Activated CD4-positive, alpha-beta T cell treated with anti-CD3 and anti-CD28 coated beads for 36 hours (primary cell): ENCODE results near the gene CIC. TPM values are rescaled to one million over a fixed set of nuclear protein-coding genes. Genes with fewer than 3 reads are reported as not detected.

Experiments
- ATAC-seq: fragments of 200-7000 bp; cut with Tn5 transposase; one replicate; pipeline ENCODE4 v1.10.0; 2021; ENCODE audit warnings: mild to moderate bottlenecking, moderate library complexity
- CTCF ChIA-PET: fragments of 350-600 bp; sonication (Branson Sonifier 250); formaldehyde crosslinking; loops from one replicate; lab custom pipeline; 2021; ENCODE audit warnings: antibody characterized with exemption; lab: Charles Lee
- POLR2A ChIA-PET: fragments of 350-600 bp; sonication (Branson Sonifier 250); formaldehyde crosslinking; loops from one replicate; lab custom pipeline; 2021; ENCODE audit warnings: antibody characterized with exemption, inconsistent platforms; lab: Charles Lee
- DNase-seq: peaks from one replicate; pipeline ENCODE4 v3.0.0-alpha.2; 2020
- H3K27ac Mint-ChIP-seq: one replicate; pipeline ENCODE4 v1.8.0; 2021; ENCODE audit warnings: mixed read lengths
- H3K27me3 Mint-ChIP-seq: one replicate; pipeline ENCODE4 v1.8.0; 2021; ENCODE audit warnings: mixed read lengths
- H3K36me3 Mint-ChIP-seq: one replicate; pipeline ENCODE4 v1.8.0; 2021; ENCODE audit warnings: low read depth, mixed read lengths
- H3K4me1 Mint-ChIP-seq: one replicate; pipeline ENCODE4 v1.8.0; 2021; ENCODE audit warnings: mixed read lengths
- H3K4me3 Mint-ChIP-seq: one replicate; pipeline ENCODE4 v1.8.0; 2021; ENCODE audit warnings: mild to moderate bottlenecking, moderate library complexity, mixed read lengths
- H3K9me3 Mint-ChIP-seq: one replicate; pipeline ENCODE4 v1.8.0; 2021; ENCODE audit warnings: low read depth, mixed read lengths
- intact Hi-C, 2 experiments: fragments of 100-400 bp; cut with DNase I in 1 of 2; cut with micrococcal nuclease in 1 of 2; formaldehyde crosslinking; loops; one replicate each; pipeline versions ENCODE4 v1.14.2 to v1.15.1; 2022 to 2024; cut with DNase I, micrococcal nuclease
- total RNA-seq, 2 experiments: library from RNA; stranded (reverse); gene quantifications; one replicate each; pipeline ENCODE4 v1.2.3, GENCODE V29; 2021

The CIC gene
- total RNA-seq, 2 experiments from 2014 or later: 62.8 to 66.3 TPM

DNA sequence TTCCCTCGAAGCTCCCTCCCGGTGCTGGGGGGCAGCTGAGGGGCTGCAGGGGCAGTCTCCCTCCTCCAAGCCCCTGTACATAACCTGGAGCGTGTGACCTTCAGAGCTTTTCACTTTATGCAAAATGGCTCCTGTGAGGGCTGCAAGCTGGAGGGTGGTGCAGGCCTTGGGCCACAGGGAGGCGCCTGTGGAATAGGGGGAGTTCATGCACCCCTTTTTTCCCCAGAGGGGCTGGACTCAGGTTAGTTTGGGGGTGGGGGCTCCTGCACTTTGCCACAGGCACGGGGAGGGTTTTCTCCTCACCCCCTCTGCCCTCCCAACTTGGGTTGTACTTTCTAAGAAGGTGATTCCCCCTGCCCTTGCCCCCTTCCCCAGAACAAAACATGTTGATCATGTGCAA lies 26.3 kb downstream of the CIC start:
- Mint-ChIP-seq H3K36me3 (peaks cover 14% of the 10 kb centered on the region), H3K27me3 (no peaks in the 10 kb centered on the region), H3K4me1 (no peaks in the 10 kb centered on the region), H3K4me3 (no peak overlapping the region), H3K27ac (no peak overlapping the region), H3K9me3 (no peaks in the 10 kb centered on the region)
- no peak for ATAC-seq
- ChIA-PET CTCF (interaction anchor here (0.9 to 2.1 kb wide), 2 partner anchors 75 to 187 kb away, joined by 4 to 11 read pairs; partner anchors contain the start of gene ZNF526), POLR2A (no interaction called here)
- intact Hi-C loops: no loop called here
- peak; percentile 13 for DNase-seq

GRCh38 chr19:42295831-42296525 lies 26.9 kb downstream of the CIC start:
- ATAC-seq (peak; percentile 87), DNase-seq (peak; percentile 92)
- H3K4me1 Mint-ChIP-seq: no peaks in the 10 kb centered on the region
- no peaks in the 10 kb centered on the region for H3K9me3 Mint-ChIP-seq
- H3K36me3 Mint-ChIP-seq: peaks cover 14% of the 10 kb centered on the region
- ChIA-PET CTCF (interaction anchor here (0.6 to 2.1 kb wide), 11 partner anchors 8 to 187 kb away, joined by 3 to 11 read pairs (median 4); partner anchors contain the start of gene ZNF526), POLR2A (interaction anchor here (0.5 kb wide), 1 partner anchor 222 kb away, joined by 4 read pairs; no protein-coding TSS in a partner anchor)
- no peak overlapping the region for H3K4me3 Mint-ChIP-seq
- H3K27ac Mint-ChIP-seq: no peak overlapping the region
- intact Hi-C loops: loop anchor here (1.0 to 2.0 kb wide), 2 partner anchors 163 to 187 kb away; no protein-coding TSS in a partner anchor
- no peaks in the 10 kb centered on the region for H3K27me3 Mint-ChIP-seq

GRCh38 chr19:42297039-42297438 lies 28.0 kb downstream of the CIC start:
- ChIA-PET CTCF (interaction anchor here (0.9 to 2.1 kb wide), 8 partner anchors 9 to 188 kb away, joined by 3 to 11 read pairs (median 4); partner anchors contain the start of gene POU2F2), POLR2A (no interaction called here)
- no peak overlapping the region for H3K27ac Mint-ChIP-seq
- peaks cover 9% of the 10 kb centered on the region for H3K36me3 Mint-ChIP-seq
- H3K4me3 Mint-ChIP-seq: no peak overlapping the region
- peaks cover 7% of the 10 kb centered on the region for H3K4me1 Mint-ChIP-seq
- no peaks in the 10 kb centered on the region for H3K9me3 Mint-ChIP-seq
- intact Hi-C loops: loop anchor here in 1 of 2 experiments (2.0 kb wide), 1 partner anchor 188 kb away; no protein-coding TSS in a partner anchor
- H3K27me3 Mint-ChIP-seq: no peaks in the 10 kb centered on the region
- DNase-seq (no peak), ATAC-seq (no peak)

DNA sequence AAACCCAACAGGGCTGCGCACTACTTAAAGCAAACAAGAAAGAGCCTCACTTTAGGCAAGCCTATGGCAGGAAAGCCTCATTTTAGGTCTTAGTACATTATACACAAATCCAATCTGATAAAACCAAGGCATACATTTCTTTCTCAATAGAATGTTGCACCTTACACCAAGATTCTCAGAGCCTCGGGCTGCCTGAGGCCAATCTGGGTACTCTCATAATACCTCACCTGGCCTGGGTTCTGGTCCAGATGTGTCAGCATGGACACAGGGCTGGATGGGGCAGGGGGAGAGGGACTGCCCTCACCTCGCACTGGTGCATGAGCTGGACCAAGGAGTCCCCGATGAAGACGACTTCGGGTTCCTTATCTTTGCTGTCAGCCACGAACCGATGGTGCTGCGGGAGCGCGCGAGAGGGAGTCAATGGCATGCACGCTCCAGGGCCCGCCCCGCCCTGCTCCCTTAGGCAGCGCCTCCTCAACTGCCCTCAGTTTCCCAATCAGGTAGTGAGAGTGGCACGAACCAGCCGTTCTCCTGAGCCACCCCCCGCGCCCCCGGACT lies 32.7 kb downstream of the CIC start, which contains the start of gene PRR19:
PRR19 (plus strand) TSS at position 487 of the 558 bp plus-strand sequence. CDS start 7,453 bp downstream, outside the sequence.
- Mint-ChIP-seq H3K36me3 (peaks cover 2% of the 10 kb centered on the region), H3K9me3 (no peaks in the 10 kb centered on the region), H3K4me3 (peak within 1 kb of the TSS; percentile 83), H3K27ac (peak within 1 kb of the TSS; percentile 85), H3K27me3 (no peaks in the 10 kb centered on the region), H3K4me1 (peaks cover 19% of the 10 kb centered on the region)
- intact Hi-C loops: loop anchor here (1.0 to 2.0 kb wide), 11 partner anchors 12 to 226 kb away; partner anchors contain the start of genes GSK3A (in 2 of the 2), DEDD2 (in 1 of the 2), MEGF8 (in 1 of the 2) and POU2F2 (in 1 of the 2)
- ChIA-PET POLR2A (interaction anchor here (0.9 to 1.0 kb wide), 3 partner anchors 19 to 59 kb away, joined by 3 to 4 read pairs (median 4); partner anchors contain the start of gene GSK3A), CTCF (interaction anchor here (0.6 to 1.3 kb wide), 6 partner anchors 22 to 766 kb away, joined by 3 to 6 read pairs (median 4); partner anchors contain the start of gene GSK3A)
- DNase-seq (peak; percentile 50), ATAC-seq (peak; percentile 25)

DNA sequence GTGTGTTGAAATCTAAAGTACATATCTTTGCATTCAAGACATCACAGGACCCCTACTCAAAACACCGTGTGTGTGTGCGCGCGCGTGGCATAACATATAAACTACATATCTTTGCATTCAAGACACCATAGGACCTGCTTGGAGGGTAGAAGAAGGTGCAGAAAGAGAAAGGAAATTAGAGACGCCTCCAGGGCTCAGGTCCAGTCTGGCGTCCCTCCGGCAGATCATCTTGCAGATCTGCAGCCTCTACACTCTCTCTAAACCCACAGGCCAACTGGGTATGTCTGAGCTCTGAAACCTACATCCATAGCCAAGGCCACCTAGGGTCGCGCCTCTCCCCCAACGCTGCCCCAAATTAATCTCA lies 34.0 kb downstream of the CIC start:
- ATAC-seq (no peak), DNase-seq (no peak)
- H3K9me3 Mint-ChIP-seq: no peaks in the 10 kb centered on the region
- H3K36me3 Mint-ChIP-seq: no peaks in the 10 kb centered on the region
- H3K27ac Mint-ChIP-seq: peak overlapping the region; percentile 85
- no peaks in the 10 kb centered on the region for H3K27me3 Mint-ChIP-seq
- H3K4me1 Mint-ChIP-seq: peaks cover 19% of the 10 kb centered on the region
- H3K4me3 Mint-ChIP-seq: peak overlapping the region; percentile 83
- ChIA-PET CTCF (interaction anchor here (0.5 to 1.0 kb wide), 4 partner anchors 10 to 230 kb away, joined by 3 read pairs; no protein-coding TSS in a partner anchor), POLR2A (interaction anchor here (1.0 kb wide), 1 partner anchor 60 kb away, joined by 4 read pairs; the partner anchor contains the start of gene GSK3A)
- intact Hi-C loops: loop anchor here in 1 of 2 experiments (2.0 kb wide), 1 partner anchor 60 kb away; the partner anchor contains the start of gene GSK3A

DNA sequence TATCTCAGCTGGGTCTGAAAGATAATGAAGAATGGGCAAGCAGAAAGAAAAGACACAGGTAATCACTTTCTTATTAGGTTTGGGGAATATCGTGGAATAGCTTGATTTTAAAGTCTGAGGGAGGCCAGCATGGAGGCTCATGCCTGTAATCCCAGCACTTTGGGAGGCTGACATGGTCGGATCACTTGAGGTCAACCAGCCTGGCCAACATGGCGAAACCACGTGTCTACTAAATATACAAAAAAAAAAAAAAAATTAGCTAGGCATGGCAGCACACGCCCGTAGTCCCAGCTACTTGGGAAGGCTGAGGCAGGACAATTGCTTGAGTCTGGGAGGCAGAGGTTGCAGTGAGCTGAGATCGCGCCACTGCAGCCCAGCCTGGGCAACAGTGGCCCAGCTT lies 34.8 kb downstream of the CIC start:
- intact Hi-C loops: loop anchor here in 1 of 2 experiments (2.0 kb wide), 1 partner anchor 61 kb away; the partner anchor contains the start of gene GSK3A
- H3K4me3 Mint-ChIP-seq: no peak overlapping the region
- ATAC-seq (no peak), DNase-seq (no peak)
- CTCF ChIA-PET: interaction anchor here (0.6 to 0.7 kb wide), 2 partner anchors 27 to 416 kb away, joined by 3 to 4 read pairs; no protein-coding TSS in a partner anchor
- no peaks in the 10 kb centered on the region for H3K27me3 Mint-ChIP-seq
- POLR2A ChIA-PET: no interaction called here
- H3K36me3 Mint-ChIP-seq: no peaks in the 10 kb centered on the region
- peaks cover 19% of the 10 kb centered on the region for H3K4me1 Mint-ChIP-seq
- H3K9me3 Mint-ChIP-seq: no peaks in the 10 kb centered on the region
- peak overlapping the region; percentile 15 for H3K27ac Mint-ChIP-seq

DNA sequence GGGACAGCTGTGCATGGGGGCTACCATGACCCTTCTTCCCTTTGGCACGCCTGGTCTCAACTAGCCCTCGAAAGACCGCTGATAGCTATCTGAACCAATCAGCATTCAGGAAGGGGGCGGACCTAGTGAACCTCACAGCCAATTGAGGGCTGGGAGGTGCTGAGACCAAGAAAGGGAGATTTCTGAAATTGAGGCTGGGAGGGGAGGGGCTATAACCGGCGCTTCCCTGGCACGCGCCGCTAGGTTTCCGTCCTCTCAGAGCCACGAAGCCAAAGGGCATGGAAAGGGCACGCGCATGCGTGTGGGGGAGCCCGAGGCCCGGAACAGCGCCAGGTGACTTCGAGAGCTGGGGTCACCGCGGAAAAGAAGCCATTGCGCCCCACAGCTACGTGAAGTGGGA lies 37.6 kb downstream of the CIC start:
- H3K9me3 Mint-ChIP-seq: no peaks in the 10 kb centered on the region
- H3K27me3 Mint-ChIP-seq: peaks cover 5% of the 10 kb centered on the region
- ChIA-PET POLR2A (no interaction called here), CTCF (interaction anchor here (0.9 to 1.3 kb wide), 2 partner anchors 10 to 134 kb away, joined by 4 read pairs; no protein-coding TSS in a partner anchor)
- H3K36me3 Mint-ChIP-seq: no peaks in the 10 kb centered on the region
- ATAC-seq (no peak), DNase-seq (no peak)
- H3K27ac Mint-ChIP-seq: no peak overlapping the region
- intact Hi-C loops: no loop called here
- no peak overlapping the region for H3K4me3 Mint-ChIP-seq
- H3K4me1 Mint-ChIP-seq: peaks cover 13% of the 10 kb centered on the region

GRCh38 chr19:42309686-42310085 lies 40.6 kb downstream of the CIC start:
- Mint-ChIP-seq H3K4me1 (peaks cover 9% of the 10 kb centered on the region), H3K27ac (no peak overlapping the region), H3K9me3 (no peaks in the 10 kb centered on the region), H3K27me3 (peaks cover 23% of the 10 kb centered on the region), H3K36me3 (no peaks in the 10 kb centered on the region), H3K4me3 (no peak overlapping the region)
- ChIA-PET POLR2A (no interaction called here), CTCF (no interaction called here)
- ATAC-seq (no peak), DNase-seq (no peak)
- intact Hi-C loops: no loop called here

- no peaks in the 10 kb centered on the region for H3K36me3 Mint-ChIP-seq
Observed at GRCh38 chr19:42311657-42312056, 42.6 kb downstream of the CIC start.

DNA sequence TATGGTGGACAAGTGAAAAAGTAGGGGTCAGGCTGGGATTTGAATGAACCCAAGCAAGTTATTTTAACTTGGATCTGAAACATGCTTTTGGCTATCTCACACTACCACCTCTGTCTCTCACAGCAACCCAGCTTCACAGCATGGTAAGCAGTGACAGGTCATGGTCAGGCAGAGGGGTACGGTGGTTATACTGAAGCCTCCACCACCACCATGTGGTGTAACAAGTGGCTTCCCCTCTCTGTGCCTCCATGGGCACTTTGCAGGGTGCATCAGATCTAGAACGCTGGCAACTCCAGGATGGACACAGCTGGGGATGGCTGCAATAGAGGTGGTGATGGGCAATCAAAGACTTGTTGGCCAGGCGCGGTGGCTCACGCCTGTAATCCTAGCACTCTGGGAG lies 43.3 kb downstream of the CIC start:
- DNase-seq: no peak
- POLR2A ChIA-PET: no interaction called here
- H3K4me1 Mint-ChIP-seq: peaks cover 13% of the 10 kb centered on the region
- intact Hi-C loops: no loop called here
- H3K27me3 Mint-ChIP-seq: peaks cover 30% of the 10 kb centered on the region
- no peaks in the 10 kb centered on the region for H3K9me3 Mint-ChIP-seq
- H3K4me3 Mint-ChIP-seq: peak overlapping the region; percentile 47
- ATAC-seq: no peak
- no peaks in the 10 kb centered on the region for H3K36me3 Mint-ChIP-seq
- H3K27ac Mint-ChIP-seq: no peak overlapping the region
- CTCF ChIA-PET: no interaction called here

More at GRCh38 chr19:42311657-42312056, 42.6 kb downstream of the CIC start:
- H3K4me1 Mint-ChIP-seq: peaks cover 9% of the 10 kb centered on the region
- peaks cover 28% of the 10 kb centered on the region for H3K27me3 Mint-ChIP-seq
- CTCF ChIA-PET: no interaction called here
- ATAC-seq: no peak
- intact Hi-C loops: no loop called here
- no peaks in the 10 kb centered on the region for H3K9me3 Mint-ChIP-seq
- POLR2A ChIA-PET: no interaction called here
- no peak for DNase-seq
- H3K27ac Mint-ChIP-seq: no peak overlapping the region
- H3K4me3 Mint-ChIP-seq: no peak overlapping the region
